Keratinocyte (primary cell): ENCODE measurements around the gene MOB2. TPM values are rescaled to one million over a fixed set of nuclear protein-coding genes. Genes with fewer than 3 reads are reported as not detected.

ENCODE experiments used
- DNase-seq: peaks from one replicate; pipeline ENCODE4 v3.0.0-alpha.2; 2011; ENCODE audit warnings: low read depth, missing footprints, low spot score
- FAIRE-seq: peaks from 2 replicates; lab custom pipeline; 2011; peaks lifted over from hg19 to GRCh38; lab: Jason Lieb, UNC
- H2AFZ ChIP-seq: 2 replicates; pipeline ENCODE4 v1.6.0; 2012; ENCODE audit warnings: low read length, control low read depth, inconsistent platforms; ENCODE audit not compliant: control insufficient read depth
- H3K27ac ChIP-seq: 2 replicates; pipeline ENCODE4 v1.5.1; 2011; ENCODE audit warnings: low read length; ENCODE audit not compliant: control insufficient read depth, insufficient read depth
- H3K27me3 ChIP-seq: 3 replicates; pipeline ENCODE4 v1.6.0; 2011; ENCODE audit warnings: low read length; ENCODE audit not compliant: control insufficient read depth, insufficient read depth; ENCODE audit errors: extremely low read depth
- H3K36me3 ChIP-seq, 2 experiments: 2 replicates in 1 of 2; 3 replicates in 1 of 2; pipeline ENCODE4 v1.5.1; 2011; ENCODE audit warnings: low read length in 2 of 2, mild to moderate bottlenecking in 1 of 2; ENCODE audit not compliant: control insufficient read depth in 2 of 2, insufficient read depth in 2 of 2; ENCODE audit errors: extremely low read depth in 1 of 2
- H3K4me1 ChIP-seq: 3 replicates; pipeline ENCODE4 v1.5.1; 2011; ENCODE audit warnings: low read length; ENCODE audit not compliant: control insufficient read depth, insufficient read depth; ENCODE audit errors: extremely low read depth
- H3K4me2 ChIP-seq: 3 replicates; pipeline ENCODE4 v1.6.0; 2011; ENCODE audit warnings: low read depth, low read length; ENCODE audit not compliant: control insufficient read depth, insufficient read depth; ENCODE audit errors: extremely low read depth
- H3K4me3 ChIP-seq, 3 experiments: fragments of 200-600 bp in 1 of 3; sonication (generic) in 1 of 3; 2 replicates in 2 of 3; 3 replicates in 1 of 3; pipeline ENCODE4 v1.5.1; 2011 to 2016; ENCODE audit warnings: low read length in 3 of 3, mild to moderate bottlenecking in 3 of 3, control low read depth in 2 of 3, inconsistent platforms in 1 of 3, low read depth in 1 of 3, mixed read lengths in 1 of 3, mixed run types in 1 of 3, moderate library complexity in 1 of 3; ENCODE audit not compliant: control insufficient read depth in 2 of 3, insufficient read depth in 2 of 3; ENCODE audit errors: extremely low read depth in 1 of 3
- H3K79me2 ChIP-seq: 2 replicates; pipeline ENCODE4 v1.6.0; 2012; ENCODE audit warnings: low read length; ENCODE audit not compliant: control insufficient read depth, insufficient read depth
- H3K9ac ChIP-seq: 3 replicates; pipeline ENCODE4 v1.6.0; 2011; ENCODE audit warnings: low read length; ENCODE audit not compliant: control insufficient read depth, insufficient read depth; ENCODE audit errors: extremely low read depth
- H3K9me1 ChIP-seq: 3 replicates; pipeline ENCODE4 v1.6.0; 2011; ENCODE audit warnings: low read length; ENCODE audit not compliant: control insufficient read depth, insufficient read depth; ENCODE audit errors: extremely low read depth
- H3K9me3 ChIP-seq: 2 replicates; pipeline ENCODE4 v1.5.1; 2012; ENCODE audit warnings: low read depth, low read length; ENCODE audit not compliant: control insufficient read depth
- H4K20me1 ChIP-seq: 3 replicates; pipeline ENCODE4 v1.6.0; 2011; ENCODE audit warnings: low read length; ENCODE audit not compliant: control insufficient read depth, insufficient read depth; ENCODE audit errors: extremely low read depth
- EZH2 ChIP-seq: IDR thresholded peaks from one replicate; pipeline ENCODE4 v1.6.1; 2012; ENCODE audit warnings: inconsistent platforms, mild to moderate bottlenecking, low read length, moderate library complexity
- dilution Hi-C: fragments of 300-500 bp; cut with MboI; formaldehyde crosslinking; loops from one replicate; pipeline ENCODE4 v1.7.0; 2020; ENCODE audit warnings: low sequenced_read_pairs; ENCODE audit not compliant: extremely low pct_ligation_motif_present
- polyA plus RNA-seq, 5 experiments: library from polyadenylated mRNA; depleted of rRNA in 3 of 5; stranded (reverse) in 3 of 5; stranded (forward) in 1 of 5; unstranded in 1 of 5; fragments of >200 nt; gene quantifications; 1 replicate in 1 of 5; 2 replicates in 3 of 5; 3 replicates in 1 of 5; pipeline versions ENCODE4 v1.2.1 to v1.2.3, GENCODE V29; 2011 to 2012; ENCODE audit warnings: missing spikeins in 2 of 5, low read depth in 1 of 5, low replicate concordance in 1 of 5
- TF ChIP-seq, protein P1 (sequence below), 3 experiments: IDR thresholded peaks in 1 of 3; conservative IDR thresholded peaks in 1 of 3; optimal IDR thresholded peaks in 1 of 3; 2 replicates in 2 of 3; 3 replicates in 1 of 3; pipeline versions ENCODE3 to v1.5.1; 2011; ENCODE audit warnings: low read length in 3 of 3, mild to moderate bottlenecking in 3 of 3, moderate library complexity in 2 of 3, control low read depth in 1 of 3, inconsistent platforms in 1 of 3; ENCODE audit not compliant: insufficient read depth in 2 of 3; ENCODE audit errors: extremely low read depth in 1 of 3

The MOB2 gene
- polyA plus RNA-seq, 1 donor (not counting 4 experiments of a cell fraction or from before 2014, with no cell fraction given) = 37.7 TPM

DNA sequence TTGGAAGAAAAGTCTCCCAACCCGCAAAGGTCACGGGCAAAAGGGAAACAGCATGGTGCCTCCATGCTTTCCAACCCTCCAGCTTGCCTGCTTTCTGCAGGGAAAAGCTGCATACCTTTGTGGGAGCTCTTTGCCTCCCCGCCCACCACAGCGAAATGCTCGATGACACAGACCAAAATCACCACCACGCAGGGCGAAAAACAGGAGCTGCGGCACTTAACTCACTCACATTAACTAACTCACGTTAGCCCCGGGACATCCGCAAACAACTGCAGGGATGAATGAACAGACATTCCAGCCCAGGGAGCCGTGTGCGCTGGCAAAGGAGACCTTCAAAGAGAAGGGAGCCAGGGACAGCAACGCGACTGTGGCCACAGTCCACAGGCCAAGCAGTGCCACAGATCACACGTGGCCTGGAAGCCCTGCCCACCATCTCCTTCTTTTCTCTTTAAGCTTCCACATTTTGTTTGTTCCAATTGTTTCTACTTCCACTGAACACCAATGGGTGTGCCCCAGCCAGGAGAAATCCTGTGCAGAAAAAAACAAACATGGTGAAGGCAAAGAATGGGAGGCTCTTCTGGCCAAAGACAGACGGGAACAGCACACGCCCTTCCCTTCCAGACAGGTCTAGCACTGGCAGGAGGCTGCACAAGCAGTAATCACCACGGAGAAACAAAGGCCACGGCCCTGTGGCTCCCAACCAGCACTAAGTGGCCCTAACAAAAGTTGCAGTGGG, 46.2 kb upstream of the MOB2 start:
- Histone ChIP-seq H3K4me3 (peak overlapping the region in 1 of 3 experiments; percentile 15), H3K4me2 (peak overlapping the region; percentile 58), H3K27me3 (no peaks in the 10 kb centered on the region), H3K9me3 (no peaks in the 10 kb centered on the region), H3K9me1 (peaks cover 34% of the 10 kb centered on the region), H2AFZ (no peak overlapping the region), H3K36me3 (peaks cover 3 to 4% of the 10 kb centered on the region in 2 experiments), H4K20me1 (peaks cover 35% of the 10 kb centered on the region), H3K4me1 (peaks cover 66% of the 10 kb centered on the region), H3K27ac (peak overlapping the region; percentile 86), H3K79me2 (peaks cover 74% of the 10 kb centered on the region), H3K9ac (peak overlapping the region; percentile 74)
- peak; percentile 69 for DNase-seq
- TF ChIP-seq EZH2 = no peak
- TF ChIP-seq, protein P1, sequence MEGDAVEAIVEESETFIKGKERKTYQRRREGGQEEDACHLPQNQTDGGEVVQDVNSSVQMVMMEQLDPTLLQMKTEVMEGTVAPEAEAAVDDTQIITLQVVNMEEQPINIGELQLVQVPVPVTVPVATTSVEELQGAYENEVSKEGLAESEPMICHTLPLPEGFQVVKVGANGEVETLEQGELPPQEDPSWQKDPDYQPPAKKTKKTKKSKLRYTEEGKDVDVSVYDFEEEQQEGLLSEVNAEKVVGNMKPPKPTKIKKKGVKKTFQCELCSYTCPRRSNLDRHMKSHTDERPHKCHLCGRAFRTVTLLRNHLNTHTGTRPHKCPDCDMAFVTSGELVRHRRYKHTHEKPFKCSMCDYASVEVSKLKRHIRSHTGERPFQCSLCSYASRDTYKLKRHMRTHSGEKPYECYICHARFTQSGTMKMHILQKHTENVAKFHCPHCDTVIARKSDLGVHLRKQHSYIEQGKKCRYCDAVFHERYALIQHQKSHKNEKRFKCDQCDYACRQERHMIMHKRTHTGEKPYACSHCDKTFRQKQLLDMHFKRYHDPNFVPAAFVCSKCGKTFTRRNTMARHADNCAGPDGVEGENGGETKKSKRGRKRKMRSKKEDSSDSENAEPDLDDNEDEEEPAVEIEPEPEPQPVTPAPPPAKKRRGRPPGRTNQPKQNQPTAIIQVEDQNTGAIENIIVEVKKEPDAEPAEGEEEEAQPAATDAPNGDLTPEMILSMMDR (optimal IDR thresholded peaks at IDR 0.05 in 1 of 3, IDR thresholded peaks at IDR 0.05 in 1 of 3, conservative IDR thresholded peaks at IDR 0.05 in 1 of 3; ENCODE audit: extremely low read depth in 1 of 3, insufficient read depth in 2 of 3, low read length in 3 of 3) = no peak
- peak; percentile 75 for FAIRE-seq
- dilution Hi-C loops = loop anchor here (10.0 kb wide), 1 partner anchor 102 kb away; no protein-coding TSS in a partner anchor

- Histone ChIP-seq H4K20me1 (peaks cover 35% of the 10 kb centered on the region), H3K9me3 (no peaks in the 10 kb centered on the region), H3K27me3 (no peaks in the 10 kb centered on the region), H3K9me1 (peaks cover 30% of the 10 kb centered on the region), H3K27ac (peak overlapping the region; percentile 86), H3K4me2 (peak overlapping the region; percentile 58), H3K36me3 (peaks cover 0 to 3% of the 10 kb centered on the region in 2 experiments), H3K9ac (peak overlapping the region; percentile 74), H3K4me1 (peaks cover 66% of the 10 kb centered on the region), H3K4me3 (peak overlapping the region in 2 of 3 experiments; percentile 48 to 54), H2AFZ (no peak overlapping the region), H3K79me2 (peaks cover 73% of the 10 kb centered on the region)
- dilution Hi-C loops = loop anchor here (10.0 kb wide), 1 partner anchor 103 kb away; no protein-coding TSS in a partner anchor
- no peak for TF ChIP-seq EZH2
- DNase-seq (peak; percentile 85), FAIRE-seq (peak; percentile 76)
Measured at GRCh38 chr11:1532014-1532586, 45.5 kb upstream of the MOB2 start.
